Colonic mucosa (tissue), 4 donors: ENCODE measurements around the gene FAP. TPM values are rescaled to one million over a fixed set of nuclear protein-coding genes. Genes with fewer than 3 reads are reported as not detected.

Experiments
- DNase-seq: peaks from one replicate; pipeline ENCODE4 v3.0.0-alpha.2; 2020
- H3K27ac ChIP-seq: fragments of 200-600 bp; one replicate; pipeline ENCODE4 v1.8.0; 2021
- H3K27me3 ChIP-seq: fragments of 200-600 bp; one replicate; pipeline ENCODE4 v1.8.0; 2021
- H3K36me3 ChIP-seq: fragments of 200-600 bp; one replicate; pipeline ENCODE4 v1.8.0; 2021
- H3K4me1 ChIP-seq: fragments of 200-600 bp; one replicate; pipeline ENCODE4 v1.8.0; 2021; ENCODE audit warnings: mild to moderate bottlenecking
- H3K4me3 ChIP-seq: fragments of 200-600 bp; one replicate; pipeline ENCODE4 v1.8.0; 2021
- H3K9ac ChIP-seq, 2 donors: one replicate each; pipeline ENCODE4 v1.7.0; 2013; ENCODE audit warnings: control low read depth in 2 of 2, low read depth in 2 of 2, low read length in 2 of 2
- H3K9me3 ChIP-seq: fragments of 200-600 bp; one replicate; pipeline ENCODE4 v1.8.0; 2021
- intact Hi-C: fragments of 100-400 bp; cut with DNase I; formaldehyde crosslinking; loops from one replicate; pipeline ENCODE4 v1.14.1; 2022
- total RNA-seq, 2 donors: library from RNA; stranded (reverse); fragmentation: NEBNext Ultra II Directional in 1 of 2; extraction: Animal tissue kit (Norgen Biotek cat#: 25700) in 1 of 2; gene quantifications; one replicate each; pipeline ENCODE4 v1.2.1, GENCODE V29; 2021
- TF ChIP-seq, protein P1 (sequence below): fragments of 200-600 bp; IDR thresholded peaks from one replicate; pipeline ENCODE4 v1.8.0; 2022; ENCODE audit warnings: antibody characterized with exemption, mild to moderate bottlenecking
- donor health status: healthy.
- donor health status: DM: no; HTN: no; CAD: no.
- donor health status: DM: no; HTN: no; CAD: no.

FAP gene
- total RNA-seq, 2 donors from 2014 or later = 1.1 to 1.8 TPM

GRCh38 chr2:162166745-162167144 is 76.5 kb downstream of the FAP start:
- DNase-seq = no peak
- Histone ChIP-seq H3K27me3 (no peaks in the 10 kb centered on the region), H3K9ac (no peak overlapping the region), H3K27ac (no peak overlapping the region), H3K9me3 (no peaks in the 10 kb centered on the region), H3K4me1 (no peaks in the 10 kb centered on the region), H3K4me3 (no peak overlapping the region), H3K36me3 (no peaks in the 10 kb centered on the region)
- TF ChIP-seq, protein P1, sequence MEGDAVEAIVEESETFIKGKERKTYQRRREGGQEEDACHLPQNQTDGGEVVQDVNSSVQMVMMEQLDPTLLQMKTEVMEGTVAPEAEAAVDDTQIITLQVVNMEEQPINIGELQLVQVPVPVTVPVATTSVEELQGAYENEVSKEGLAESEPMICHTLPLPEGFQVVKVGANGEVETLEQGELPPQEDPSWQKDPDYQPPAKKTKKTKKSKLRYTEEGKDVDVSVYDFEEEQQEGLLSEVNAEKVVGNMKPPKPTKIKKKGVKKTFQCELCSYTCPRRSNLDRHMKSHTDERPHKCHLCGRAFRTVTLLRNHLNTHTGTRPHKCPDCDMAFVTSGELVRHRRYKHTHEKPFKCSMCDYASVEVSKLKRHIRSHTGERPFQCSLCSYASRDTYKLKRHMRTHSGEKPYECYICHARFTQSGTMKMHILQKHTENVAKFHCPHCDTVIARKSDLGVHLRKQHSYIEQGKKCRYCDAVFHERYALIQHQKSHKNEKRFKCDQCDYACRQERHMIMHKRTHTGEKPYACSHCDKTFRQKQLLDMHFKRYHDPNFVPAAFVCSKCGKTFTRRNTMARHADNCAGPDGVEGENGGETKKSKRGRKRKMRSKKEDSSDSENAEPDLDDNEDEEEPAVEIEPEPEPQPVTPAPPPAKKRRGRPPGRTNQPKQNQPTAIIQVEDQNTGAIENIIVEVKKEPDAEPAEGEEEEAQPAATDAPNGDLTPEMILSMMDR = no peak
- intact Hi-C loops = no loop called here

DNA sequence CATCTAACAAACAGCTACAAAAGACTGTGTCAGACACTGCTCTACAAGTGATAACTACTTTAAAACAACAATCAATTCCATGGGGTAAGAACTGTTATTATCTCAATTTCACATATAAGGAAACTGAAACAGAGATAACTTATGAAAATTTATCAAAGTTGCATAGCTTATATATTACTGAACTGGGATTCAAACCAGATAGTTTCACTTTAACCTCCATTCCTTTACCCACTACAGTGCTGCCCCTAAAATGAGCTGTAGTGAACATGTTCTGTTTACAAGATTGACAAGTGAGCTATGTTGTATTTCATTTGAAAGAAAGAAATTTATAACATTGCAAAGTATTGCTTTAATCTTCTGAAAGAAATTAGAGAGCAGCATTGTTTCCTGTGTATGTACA is 77.1 kb downstream of the FAP start:
- intact Hi-C loops = no loop called here
- DNase-seq = no peak

DNA sequence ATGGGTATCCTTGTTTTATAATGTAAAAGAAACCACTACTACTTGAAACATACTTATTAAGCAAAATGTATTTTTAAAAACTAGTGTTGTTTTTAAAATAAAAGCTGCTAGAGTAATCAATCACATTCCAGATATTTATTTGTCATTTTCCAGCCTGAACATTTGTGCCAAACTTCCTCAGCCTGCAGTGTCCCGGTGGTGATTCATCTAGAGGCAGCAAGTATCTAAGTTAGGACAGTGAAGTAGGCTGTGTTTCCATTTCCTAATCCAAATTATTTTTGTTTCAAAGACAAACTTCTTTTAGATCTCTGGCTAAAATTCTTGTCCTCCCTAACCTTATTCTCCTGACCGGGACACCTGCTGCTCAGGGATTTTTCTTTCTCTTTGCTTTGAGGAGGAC is 78.4 kb downstream of the FAP start:
- no peak for DNase-seq
- no peak overlapping the region for H3K27ac ChIP-seq
- no peaks in the 10 kb centered on the region for H3K36me3 ChIP-seq
- H3K4me1 ChIP-seq = no peaks in the 10 kb centered on the region
- no peak overlapping the region for H3K4me3 ChIP-seq
- TF ChIP-seq, protein P1 = no peak
- no peaks in the 10 kb centered on the region for H3K9me3 ChIP-seq
- H3K9ac ChIP-seq = no peak overlapping the region
- intact Hi-C loops = no loop called here
- H3K27me3 ChIP-seq = no peaks in the 10 kb centered on the region

More for the DNA sequence above, 77.1 kb downstream of the FAP start:
- no peaks in the 10 kb centered on the region for H3K4me1 ChIP-seq
- H3K36me3 ChIP-seq = no peaks in the 10 kb centered on the region
- H3K9ac ChIP-seq = no peak overlapping the region
- H3K9me3 ChIP-seq = no peaks in the 10 kb centered on the region
- TF ChIP-seq, protein P1 = no peak
- H3K4me3 ChIP-seq = no peak overlapping the region
- H3K27me3 ChIP-seq = no peaks in the 10 kb centered on the region
- no peak overlapping the region for H3K27ac ChIP-seq

DNA sequence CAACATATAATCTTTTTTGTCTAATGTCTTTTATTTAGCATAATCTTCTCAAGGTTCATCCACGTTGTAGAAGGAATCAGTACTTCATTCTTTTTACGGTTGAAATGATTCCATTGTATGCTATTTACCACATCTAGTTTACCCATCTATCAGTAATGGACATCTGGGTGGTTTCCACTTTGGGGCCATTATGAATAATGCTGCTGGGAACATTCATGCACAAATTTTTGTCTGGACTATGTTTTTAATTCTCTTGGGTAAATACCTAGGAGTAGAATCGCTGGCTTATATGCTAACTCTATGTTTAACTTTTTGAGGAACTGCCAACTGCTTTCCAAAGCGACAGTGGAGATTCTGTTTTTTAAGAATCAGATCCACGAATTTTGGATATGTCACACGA is 83.8 kb downstream of the FAP start:
- H3K4me3 ChIP-seq = no peak overlapping the region
- DNase-seq = no peak
- H3K9ac ChIP-seq = no peak overlapping the region
- no peaks in the 10 kb centered on the region for H3K9me3 ChIP-seq
- H3K36me3 ChIP-seq = no peaks in the 10 kb centered on the region
- intact Hi-C loops = no loop called here
- no peak overlapping the region for H3K27ac ChIP-seq
- TF ChIP-seq, protein P1 = no peak
- no peaks in the 10 kb centered on the region for H3K4me1 ChIP-seq
- no peaks in the 10 kb centered on the region for H3K27me3 ChIP-seq

DNA sequence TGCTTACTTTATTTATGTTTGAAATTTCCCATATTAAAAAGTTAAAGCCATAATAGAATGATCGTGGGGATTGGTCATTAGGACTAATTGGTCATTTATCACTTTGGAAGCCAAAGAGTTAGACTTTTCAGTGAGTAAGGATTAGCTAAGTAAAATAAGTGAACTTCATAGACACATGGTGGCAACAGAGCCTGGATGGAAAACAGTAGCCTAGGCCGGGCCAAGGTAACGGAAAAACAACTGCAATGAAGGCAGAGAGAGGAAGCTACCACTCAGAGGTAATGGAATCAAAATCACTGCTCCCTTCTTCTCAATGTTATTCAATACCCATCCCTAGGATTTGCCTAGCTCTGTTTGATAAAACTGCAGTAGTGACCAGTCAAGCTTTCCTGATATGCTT is 87.1 kb downstream of the FAP start:
- intact Hi-C loops = no loop called here

More for the DNA sequence above, 87.1 kb downstream of the FAP start:
- Histone ChIP-seq H3K27ac (no peak overlapping the region), H3K27me3 (no peaks in the 10 kb centered on the region), H3K4me1 (no peaks in the 10 kb centered on the region), H3K36me3 (no peaks in the 10 kb centered on the region), H3K9ac (no peak overlapping the region), H3K4me3 (no peak overlapping the region), H3K9me3 (no peaks in the 10 kb centered on the region)
- TF ChIP-seq, protein P1 = no peak
- no peak for DNase-seq
